HCEC 1CT (cell line): ENCODE measurements around the gene THSD7A.
A peak's percentile ranks its signal among the peaks of the same experiment; 100 is the strongest.
"Not testable (repeated sequence)": the region's sequence is repeated elsewhere in the genome, so short reads cannot be mapped to it uniquely, and the experiment has no call there.

Experiments used
- DNase-seq: peaks from one replicate; pipeline ENCODE4 v3.0.0-alpha.2; 2017

THSD7A gene

DNA sequence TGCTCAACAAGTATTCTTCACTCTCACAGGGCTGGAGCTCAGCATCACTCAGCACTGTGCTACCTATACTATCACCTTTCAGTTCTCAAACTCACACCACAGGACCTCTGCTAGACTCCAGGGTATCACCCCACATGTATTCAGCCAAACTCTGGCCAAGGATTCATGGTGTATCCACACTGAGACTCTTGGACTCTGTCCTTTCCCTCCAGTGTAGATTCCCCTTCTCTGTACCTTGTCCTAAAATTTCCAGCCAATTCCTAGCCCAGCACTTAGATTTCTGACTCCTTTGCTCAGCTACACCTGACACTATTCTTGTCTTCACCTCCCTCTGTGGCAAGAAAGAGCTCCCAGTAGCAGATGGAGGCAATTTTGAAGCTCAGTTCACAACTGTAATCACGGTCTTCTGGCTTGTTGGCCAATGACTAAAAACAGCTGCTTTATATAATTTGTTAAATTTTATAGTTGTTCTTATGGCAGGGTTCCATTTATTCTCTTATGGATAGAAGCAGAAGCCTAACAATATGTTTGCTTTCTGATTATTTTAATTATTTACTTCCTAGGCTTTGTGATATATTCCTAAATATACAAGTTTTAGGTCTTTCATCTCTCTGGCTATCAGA, 258.8 kb downstream of the THSD7A start:
- no peak for DNase-seq

DNA sequence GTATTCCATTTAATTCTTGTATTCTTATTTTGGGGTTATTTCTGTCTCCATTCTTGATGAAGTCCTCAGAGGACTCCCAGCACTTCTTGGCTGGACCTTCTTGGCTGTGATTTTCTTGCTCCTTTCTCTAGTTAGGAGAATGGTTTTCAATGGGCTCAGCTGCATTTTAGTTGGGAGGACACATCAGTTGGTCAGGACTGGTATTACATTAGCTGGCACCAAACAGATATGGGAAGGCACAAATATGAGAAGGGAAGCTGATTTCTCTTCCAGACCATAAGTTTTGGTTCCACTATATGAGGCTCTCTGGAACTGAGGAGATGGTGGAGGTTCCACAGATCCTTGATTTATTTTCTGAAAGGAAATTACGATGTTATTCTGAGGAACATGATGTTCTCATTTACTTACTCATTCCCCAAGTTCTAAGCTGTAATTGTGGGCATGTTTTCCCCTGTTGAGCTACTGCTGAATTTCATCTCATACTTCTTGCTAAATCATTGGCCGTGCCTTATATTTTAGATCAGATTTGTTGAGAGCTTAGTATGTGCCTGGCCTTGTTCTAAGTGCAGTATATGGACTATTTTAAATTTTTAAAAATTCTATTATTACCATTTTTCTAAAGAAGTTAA, 261.0 kb downstream of the THSD7A start:
- no peak for DNase-seq

DNA sequence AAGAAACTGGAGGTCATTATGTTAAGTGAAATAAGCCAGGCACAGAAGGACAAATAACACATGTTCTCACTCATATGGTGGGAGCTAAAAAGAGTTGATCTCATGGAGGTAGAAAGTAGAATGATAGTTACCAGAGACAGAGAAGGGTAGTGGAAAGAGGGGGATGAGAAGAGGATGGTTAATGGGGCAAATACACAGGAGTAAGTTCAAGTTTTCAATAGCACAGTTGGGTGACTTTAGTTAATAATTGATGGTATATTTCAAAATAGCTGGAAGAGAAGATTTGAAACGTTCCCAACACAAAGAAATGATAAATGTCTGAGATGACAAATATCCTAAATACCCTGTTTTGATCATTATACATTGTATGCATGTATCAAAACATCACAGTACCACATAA, 261.8 kb downstream of the THSD7A start:
- DNase-seq, result no peak

DNA sequence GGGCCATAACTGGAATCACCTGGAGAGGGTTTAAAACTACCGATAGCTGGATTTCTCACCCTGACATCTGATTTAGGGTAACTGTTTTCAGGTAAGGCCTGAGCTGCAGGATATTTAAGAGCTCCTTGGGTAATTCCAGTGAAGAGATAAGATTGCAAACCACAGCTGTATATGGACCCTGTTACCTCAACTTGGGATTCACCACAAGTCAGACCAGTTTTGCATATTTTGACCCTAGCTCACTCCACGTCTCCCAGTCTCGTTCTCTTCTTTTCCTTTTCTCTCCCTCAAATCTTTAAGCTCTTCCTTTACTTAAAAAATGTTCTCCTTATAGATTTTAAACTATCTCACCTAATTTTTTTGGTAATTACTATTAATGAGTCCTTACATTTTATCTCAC, 264.4 kb downstream of the THSD7A start:
- no peak for DNase-seq

DNA sequence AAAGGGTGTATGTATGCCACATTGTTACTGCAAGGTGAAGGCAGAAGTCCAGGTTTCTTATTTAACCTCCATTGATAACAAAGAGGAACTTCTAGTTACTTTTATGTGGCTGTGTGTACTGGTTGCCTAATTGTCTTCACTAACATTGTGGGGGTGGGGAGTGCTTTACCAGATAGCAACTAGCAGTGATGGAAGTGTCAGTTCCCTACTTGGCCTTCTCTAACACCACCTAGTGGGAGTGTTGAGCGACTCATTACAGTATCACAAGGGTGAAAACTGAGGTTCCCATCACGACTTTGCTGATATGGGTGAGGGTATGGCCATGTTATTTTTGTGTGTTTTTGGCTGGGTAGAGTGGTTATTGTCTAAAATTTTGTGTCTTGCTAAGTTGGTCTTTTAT, 274.4 kb downstream of the THSD7A start:
- DNase-seq, result peak; percentile 65

DNA sequence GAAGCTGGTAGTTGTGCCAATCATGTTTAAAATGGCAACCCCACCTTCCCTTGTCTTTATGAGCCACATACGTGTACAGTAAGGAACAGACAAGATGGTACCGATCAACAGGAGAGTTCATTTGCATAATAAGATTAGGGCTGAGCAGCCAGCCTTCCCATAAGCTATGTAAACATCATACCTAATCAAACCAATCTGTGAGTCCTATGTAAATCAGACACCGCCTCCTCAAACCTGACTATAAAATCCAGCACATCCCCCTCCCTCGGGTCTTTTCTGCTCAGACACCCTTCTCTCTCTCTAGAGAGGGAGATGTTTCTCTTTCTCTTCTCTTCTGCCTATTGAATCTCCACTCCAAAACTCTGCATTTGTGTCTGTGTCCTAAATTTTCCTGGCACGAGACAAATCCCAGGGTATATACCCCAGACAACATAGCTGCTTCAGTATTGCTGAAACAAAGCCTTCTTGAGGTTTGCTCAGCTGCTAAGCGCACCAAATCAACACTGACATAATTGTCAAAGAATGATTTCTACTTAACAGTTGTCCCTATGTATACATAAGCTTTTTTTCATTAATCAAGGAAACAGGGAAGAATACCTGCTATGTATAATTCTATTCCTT, 279.2 kb downstream of the THSD7A start:
- DNase-seq, result no peak

DNA sequence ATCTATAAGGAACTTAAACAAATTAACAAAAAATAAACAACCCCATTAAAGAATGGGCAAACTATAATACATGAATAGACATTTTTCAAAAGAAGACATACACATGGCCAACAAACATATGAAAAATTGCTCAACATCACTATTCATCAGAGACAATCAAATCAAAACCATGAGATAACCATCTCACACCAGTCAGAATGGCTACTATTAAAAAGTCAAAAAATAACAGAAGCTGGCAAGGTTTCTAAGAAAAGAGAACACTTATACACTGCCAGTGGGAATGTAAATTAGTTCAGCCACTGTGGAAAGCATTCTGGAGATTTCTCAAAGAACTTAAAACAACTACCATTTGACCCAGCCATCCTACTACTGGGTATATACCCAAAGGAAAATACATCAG, 280.5 kb downstream of the THSD7A start:
- DNase-seq, result no peak

DNA sequence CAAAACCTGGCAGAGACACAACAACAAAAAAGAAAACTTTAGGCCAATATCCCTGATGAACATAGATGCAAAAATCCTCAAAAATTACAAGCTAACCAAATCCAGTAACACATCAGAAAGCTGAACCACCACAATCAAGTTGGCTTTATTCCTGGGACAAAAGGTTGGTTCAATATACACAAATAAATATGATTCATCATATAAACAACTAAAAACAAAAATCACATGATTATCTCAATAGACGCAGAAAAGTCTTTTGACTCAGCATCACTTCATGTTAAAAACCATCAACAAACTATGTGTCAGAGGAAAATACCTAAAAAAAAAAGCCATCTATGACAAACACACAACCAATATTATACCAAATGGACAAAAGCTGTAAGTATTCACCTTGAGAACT, 283.5 kb downstream of the THSD7A start:
- DNase-seq, result peak; percentile 78

DNA sequence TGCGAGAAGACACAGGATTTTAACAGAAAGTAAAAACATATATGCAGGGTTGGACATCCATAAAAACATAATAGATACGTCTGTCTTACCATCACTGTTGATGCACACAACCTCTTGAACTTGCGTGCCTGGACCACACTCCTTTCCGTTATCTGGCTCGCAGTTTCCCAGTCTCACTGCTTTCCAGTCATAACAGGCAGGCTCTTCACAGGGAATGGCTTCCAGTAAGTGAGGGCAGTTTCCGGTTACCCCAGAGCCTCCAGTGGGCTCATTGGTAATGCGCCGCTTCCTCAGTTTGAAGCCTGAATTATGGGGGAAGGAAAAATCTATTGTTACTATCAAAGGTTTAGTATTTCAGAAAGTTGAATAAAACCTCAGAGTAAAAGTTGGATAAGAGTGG, 290.7 kb downstream of the THSD7A start:
- no peak for DNase-seq

DNA sequence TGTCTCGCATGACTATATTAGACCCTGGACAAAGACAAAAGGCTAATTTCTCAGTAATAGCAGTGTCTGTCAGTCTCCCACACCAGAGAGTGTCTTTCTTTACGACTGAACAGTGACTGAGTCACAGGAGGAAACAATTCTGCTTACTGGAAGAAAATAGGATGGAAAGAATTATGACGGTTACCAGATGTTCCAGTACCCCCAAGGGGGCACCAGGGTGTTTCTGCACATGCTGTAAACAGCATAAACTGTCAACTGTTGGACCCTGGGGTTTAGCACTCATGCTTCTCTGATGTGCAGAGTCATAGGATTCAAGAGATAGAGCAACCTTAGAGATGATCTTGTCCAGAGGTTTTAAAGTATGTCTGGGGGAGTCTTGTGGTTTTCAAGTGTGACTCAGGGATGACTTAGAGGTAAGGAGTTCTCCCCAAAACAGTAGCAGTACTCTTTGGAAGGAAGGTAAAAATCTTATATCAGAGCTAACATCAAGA, 291.7 kb downstream of the THSD7A start:
- peak; percentile 80 for DNase-seq

DNA sequence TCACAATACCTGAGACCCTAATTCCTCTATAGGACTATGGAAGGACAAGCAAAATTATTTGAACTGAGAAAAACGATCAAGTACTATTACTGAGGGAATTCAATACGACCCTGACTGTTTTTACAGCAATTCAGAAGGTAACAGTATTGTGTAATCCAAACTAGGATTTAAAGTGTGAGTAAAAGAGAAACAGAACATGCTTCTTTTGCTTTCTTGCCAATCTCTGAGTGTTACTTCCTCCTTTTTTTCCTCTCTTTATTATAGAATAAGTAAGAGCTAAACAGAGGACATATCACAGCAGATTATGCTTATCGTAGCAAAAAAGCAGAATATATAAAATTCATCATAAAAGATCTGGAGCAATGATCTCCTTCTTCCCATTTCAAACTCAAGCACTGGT, 292.1 kb downstream of the THSD7A start:
- DNase-seq, result peak; percentile 20

DNA sequence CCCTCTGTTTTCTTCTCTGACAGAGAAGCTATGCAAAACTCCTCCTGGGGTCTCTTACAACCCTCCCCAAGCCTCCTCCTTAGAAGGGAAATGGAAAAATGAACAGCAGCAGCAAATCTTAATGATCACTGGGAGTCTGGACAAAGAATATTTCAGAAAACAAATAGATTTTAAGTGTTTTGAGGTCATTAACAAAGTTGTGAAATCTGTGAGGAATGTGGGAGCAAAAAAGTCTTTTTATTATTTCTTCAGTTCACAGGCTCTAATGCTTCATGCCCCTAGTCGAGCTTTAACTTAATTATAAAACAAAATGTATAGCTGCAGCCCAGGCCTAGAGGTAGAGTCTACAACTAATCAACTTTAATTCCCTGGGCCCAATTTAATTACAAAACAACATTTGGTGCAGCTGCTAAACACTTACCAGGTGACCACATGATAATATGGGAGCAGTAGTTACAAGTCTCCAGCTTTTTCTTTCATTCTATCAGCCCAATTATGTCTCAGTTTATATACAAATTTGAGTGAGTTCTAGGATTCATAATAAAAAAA, 293.2 kb downstream of the THSD7A start:
- DNase-seq, result no peak

DNA sequence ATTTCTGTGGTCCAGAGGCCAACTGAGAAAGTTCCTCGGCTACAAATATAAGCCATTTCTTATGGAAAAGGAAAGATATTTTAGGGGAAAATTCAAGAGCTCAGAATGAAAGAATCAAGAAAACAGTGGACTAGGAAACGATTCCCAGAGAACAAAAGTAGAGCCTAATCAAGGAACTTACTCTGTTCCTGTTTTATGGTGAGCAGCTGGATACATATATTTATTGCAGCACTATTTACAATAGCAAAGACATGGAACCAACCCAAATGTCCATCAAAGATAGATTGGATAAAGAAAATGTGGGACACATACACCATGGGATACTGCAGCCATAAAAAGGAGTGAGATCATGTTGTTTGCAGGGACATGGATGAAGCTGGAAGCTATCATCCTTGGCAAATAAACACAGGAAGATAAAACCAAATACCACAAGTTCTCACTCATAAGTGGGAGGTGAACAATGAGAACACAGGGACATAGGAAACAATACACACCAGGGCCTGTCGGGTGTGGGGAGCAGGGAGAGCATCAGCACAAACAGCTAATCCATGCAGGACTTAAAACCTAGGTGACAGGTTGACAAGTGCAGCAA, 298.7 kb downstream of the THSD7A start:
- no peak for DNase-seq

DNA sequence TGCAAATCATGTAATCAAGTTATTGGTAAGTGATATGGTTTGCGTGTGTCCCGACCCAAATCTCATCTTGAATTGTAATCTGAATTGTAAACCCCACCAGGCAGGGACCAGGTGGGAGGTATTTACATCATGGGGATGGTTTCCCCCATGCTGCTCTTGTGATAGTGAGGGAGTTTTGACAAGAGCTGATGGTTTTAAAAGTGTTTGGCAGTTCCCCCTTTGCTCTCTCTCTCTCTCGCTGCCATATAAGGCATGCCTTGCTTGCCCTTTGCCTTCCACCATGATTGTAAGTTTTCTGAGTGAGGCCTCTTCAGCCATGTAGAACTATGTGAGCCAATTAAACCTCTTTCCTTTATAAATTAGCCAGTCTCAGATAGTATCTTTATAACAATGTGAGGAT, 302.6 kb downstream of the THSD7A start:
- DNase-seq, result no peak

DNA sequence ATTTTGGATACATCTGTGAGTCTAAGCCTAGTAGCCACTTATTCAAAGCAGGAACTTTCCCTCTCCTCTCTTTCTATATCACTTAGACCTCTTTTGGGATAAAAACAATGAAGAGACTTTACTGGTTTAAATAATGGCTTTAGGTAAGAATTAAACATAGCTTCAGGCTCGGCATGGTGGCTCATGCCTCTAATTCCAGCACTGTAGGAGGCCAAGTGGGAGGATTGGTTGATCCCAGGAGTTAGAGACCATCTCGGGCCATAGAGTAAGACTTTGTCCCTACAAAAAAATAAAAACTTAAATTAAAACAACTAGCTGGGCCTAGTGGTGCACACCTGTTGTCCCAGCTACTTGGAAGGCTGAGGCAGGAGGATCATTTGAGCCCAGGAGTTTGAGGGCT, 304.3 kb downstream of the THSD7A start:
- no peak for DNase-seq

DNA sequence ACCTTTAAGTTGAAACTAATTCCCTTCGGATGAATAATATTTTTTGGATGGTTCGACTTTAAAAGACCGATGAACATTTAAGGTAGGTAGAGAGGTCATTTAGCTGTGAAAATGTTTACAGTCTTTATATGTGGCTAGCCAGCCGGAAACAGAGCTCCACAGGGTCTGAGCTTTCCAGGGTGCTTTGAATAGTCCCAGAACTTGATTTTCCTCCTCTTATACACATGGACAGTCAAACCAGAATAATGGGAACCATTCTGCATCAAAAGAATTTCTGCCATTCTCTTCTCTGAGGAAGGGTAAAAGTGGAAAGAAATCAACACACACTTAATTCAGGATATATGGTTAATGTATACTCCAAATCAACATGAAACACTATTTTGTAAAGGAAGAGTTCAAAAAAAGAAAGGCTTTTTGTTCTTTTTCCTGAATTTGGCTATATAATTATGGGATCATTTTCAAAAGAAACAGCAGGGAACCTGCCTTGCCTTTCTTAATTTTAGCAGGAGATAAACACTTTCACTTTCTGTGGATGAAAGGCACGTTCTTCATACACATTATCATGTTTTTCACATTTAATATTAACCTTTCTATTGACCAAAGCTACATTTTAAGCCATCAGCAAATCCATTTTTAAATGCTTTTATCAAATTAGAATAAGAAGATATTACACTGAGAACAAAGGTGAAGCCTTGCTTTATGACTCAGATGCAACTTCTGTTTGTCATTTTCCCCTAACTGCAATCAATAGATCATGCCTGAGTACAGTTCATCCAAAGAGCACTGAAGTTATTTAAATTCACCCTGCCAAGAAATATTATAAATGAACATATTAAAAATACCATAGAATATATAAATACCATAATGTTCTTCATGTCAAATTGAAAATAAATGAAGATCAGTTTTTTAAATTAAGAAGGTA, 307.3 kb downstream of the THSD7A start:
- DNase-seq, result no peak

DNA sequence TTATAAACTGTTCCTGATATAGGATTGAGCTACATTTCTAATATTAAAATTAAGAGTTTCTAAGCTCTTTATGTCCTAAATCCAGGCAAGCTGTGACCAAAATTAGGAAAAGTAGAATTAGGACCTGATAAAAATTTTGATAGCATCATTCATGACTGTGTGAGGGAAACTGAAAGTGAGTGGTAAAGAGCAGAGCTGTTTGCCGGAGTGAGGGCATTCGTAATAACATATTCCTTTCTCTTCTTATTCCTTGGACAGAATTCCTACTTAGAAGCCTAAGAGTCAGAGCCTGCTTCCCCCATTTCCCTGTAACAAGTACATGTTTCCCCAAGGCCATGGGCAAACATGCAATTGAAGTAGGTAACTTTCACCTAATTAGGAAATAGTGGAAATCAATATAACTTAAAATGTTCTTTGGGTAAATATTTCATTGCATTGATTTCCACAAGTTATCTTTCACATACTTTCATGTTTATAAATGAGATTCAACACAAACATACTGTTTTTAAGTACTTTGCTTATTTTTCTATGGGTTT, 310.0 kb downstream of the THSD7A start:
- not testable (repeated sequence) for DNase-seq

DNA sequence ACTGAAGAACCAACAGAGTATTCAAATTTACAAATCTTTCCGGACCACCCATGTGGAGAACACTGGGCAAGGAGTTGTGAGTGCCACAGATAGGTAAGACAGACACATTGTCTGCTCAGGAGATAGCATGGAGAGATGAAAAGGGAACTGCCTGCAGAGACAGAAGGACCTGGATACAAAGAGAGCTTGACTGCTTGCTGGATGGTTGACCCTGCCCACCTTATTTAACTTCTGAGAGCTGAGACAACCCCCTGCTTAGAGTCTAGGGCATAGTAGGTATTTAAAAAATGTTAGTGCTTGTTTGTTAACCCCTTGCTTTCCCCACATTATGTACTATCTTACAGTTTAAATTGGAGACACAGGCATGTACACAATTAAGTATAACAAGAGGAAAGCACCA, 314.1 kb downstream of the THSD7A start:
- DNase-seq, result no peak

DNA sequence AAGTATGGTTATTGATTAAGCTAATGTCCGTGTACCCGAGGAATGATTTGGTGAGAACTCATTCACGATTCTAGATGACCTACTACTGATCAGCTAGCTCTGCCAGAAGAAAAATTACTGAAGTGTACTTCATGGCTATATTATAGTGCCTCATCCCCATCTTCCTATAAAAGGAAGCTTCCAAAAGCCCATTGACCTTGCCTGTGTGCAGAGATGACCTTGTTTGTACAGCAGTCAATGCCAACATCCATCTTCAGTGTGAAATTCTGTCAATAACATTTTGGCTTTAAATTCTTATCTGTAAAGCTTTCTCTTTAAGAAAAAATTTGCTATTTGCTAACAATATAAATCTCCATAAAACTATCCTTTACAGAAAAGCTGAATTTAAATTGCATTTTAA, 315.7 kb downstream of the THSD7A start:
- DNase-seq, result no peak

DNA sequence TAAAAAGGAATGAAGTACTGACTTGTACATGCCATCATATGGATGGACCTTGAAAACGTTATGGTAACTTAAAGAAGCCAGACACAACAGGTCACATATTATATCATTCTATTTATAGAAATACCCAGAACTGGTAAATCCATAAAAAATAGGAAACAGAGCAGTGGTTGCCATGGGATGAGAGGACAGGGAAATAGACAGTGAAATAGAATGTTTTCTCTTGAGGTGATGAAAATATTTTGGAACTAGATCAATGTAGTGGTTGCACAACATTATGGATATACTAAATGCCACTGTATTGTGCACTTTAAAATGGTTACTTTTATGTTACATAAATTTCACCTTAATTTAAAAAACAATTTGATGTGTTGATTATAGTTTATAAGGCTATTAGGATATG, 318.5 kb downstream of the THSD7A start:
- no peak for DNase-seq

DNA sequence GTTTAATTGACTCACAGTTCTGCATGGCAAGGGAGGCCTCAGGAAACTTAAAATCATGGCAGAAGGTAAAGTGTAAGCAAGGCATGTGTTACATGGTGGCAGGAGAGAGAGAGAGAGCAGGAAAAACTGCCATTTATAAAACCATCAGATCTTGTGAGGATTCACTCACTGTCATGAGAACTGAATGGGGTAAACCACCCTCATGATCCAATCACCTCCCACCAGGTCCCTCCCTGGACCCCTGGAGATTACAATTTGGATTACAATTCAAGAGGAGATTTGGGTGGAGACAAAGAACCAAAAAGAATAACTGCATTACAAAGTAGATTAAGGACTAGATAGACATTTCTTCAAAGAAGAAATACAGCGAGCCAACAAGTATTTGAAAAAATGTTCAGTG, 324.1 kb downstream of the THSD7A start:
- DNase-seq, result no peak

DNA sequence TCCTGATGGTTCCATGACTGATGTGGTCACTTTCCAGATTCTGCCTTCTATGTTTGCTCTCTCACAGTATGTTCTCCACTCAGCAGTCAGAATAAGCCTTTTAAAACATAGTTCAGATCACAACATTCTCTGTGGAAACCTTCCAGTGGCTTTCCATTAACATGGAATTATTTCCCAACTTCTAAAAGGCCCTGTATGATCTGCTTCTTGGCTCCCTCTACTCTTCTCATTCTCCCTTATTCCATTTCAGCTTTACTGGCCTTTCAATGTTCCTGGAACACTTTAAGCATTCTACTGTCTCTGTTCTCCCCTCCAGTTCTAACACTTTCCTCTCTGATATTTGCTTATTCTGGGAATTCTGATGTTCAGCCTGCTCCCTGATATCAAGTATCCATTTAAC, 325.6 kb downstream of the THSD7A start:
- no peak for DNase-seq
